Dermis microvascular lymphatic vessel endothelial cell (primary cell): ENCODE measurements around the gene KIAA1671. TPM values are rescaled to one million over a fixed set of nuclear protein-coding genes. Genes with fewer than 3 reads are reported as not detected.

Experiments used
- DNase-seq, 2 donors: peaks; one replicate each; pipeline versions ENCODE4 v3.0.0 to v3.0.0-alpha.2; 2010; ENCODE audit warnings: low read depth in 2 of 2
- total RNA-seq: library from RNA; depleted of rRNA; stranded (reverse); fragments of >200 nt; gene quantifications from 2 replicates; pipeline ENCODE4 v1.2.1, GENCODE V29; 2014

KIAA1671 gene
- total RNA-seq, 1 donor from 2014 or later: 34.8 TPM

DNA sequence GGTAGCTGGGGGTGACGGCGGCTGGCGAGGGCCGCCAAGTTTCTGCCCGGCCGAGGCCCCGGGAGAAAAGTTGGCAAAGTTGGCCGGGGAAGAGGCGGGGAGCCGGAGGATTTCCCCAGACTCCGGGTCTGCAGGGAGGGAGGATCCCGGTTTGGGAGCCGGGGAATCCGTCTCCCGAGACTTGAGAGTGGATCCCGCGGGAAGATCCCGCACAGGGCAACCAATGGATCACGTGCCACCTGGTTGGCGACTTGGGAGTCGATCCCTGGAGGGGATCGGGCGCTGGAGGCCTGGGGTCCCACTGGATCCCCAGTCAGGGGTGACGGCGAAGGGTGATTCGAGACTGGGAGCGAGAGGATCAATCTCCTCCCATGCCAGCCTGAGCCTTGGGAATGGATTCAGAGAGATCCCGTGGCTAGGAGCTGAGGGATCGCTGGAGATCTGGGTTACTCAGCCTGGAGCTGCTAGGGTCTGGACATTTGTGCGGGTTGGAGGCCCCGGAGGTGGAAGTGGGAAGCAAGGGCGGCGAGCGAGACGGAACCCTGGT lies 394 bp downstream of the KIAA1671 start:
- DNase-seq: peak; percentile 58 to 83

DNA sequence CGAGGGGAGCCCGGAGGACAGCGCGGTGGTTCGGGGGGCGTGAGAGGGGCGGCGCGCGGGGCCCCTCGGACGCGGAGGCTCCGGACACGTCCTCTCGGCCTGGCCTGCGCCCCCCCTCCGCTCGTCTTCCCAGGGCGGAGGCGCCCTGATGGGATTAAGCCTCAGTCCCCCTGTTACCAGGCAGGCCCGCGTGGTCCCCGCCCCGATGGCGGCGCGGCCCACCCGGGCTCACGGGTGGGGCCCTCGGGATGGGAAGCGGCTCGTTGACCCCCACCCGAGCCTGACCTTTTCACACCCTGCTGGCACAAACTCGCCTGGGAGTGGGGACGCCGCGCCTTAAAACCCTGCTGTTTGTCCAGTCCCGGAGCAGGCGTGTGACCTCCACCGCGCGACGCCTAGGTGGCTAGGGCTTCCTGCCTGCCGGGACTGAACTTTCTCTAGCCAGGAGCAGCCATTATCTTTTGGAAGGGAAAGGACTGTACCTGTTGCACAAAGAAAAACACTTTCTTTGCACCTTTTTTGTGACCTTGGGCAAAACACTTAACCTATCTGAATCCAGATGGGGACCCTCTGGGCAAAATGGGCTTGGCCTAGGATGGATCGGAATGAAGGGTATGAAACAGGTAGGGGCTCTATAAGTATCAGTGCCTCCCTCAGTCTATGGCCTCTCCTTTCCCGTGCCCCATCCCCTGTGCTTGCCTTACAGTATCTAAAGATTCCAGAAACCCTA lies 1.0 kb downstream of the KIAA1671 start:
- peak in 1 of 2 donors; percentile 34 for DNase-seq

DNA sequence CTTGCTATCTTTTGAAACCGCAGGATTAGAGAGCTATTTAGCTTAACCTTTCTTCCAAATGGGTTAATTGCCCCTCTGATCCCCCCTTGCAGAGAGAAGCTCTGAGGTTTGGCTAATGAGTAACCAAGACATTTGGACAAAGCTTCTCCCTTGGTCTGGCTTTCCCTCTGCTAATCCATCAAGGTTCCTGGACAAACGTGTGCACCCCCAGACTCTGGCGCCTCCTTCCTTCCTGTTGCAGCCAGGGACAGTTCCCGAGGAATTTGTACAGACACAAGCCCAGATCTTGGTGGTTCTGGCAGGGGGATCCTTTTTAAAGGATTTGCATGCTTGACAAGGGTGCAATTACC lies 1.6 kb downstream of the KIAA1671 start:
- DNase-seq: peak in 1 of 2 donors; percentile 18

DNA sequence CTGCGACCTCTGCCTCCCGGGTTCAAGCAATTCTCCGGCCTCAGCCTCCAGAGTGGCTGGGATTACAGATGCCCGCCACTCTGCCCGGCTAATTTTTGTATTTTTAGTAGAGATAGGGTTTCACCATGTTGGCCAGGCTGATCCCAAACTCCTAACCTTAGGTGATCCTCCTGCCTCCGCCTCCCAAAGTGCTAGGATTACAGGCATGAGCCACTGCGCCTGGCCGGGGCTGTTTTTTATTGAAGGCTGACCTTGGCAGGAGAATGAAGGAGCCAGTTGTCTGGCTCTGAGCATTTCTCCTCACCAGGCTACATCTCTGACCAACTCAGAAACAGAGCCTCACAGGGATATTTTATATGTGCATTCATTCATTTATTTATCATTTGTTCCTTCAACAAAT lies 2.3 kb downstream of the KIAA1671 start:
- no peak for DNase-seq

DNA sequence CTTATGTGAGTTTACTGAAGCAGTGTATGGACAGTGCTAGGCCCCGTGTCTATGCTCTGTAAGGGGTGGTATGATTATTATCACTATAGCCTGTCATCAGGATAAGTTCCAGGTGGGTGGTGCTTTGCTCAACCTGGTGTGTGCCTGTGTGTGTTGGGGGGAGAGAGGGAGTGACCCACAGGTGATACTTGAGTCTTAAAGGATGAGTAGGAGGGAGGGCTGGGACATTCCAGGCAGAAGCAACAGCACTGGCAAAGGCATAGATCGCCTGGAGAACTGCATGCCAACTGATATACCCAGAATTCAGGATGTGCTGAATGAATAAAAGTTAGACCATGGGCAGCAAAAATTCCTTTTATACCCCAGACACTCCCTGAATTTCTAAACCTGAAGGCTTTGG lies 4.5 kb downstream of the KIAA1671 start:
- DNase-seq: no peak

DNA sequence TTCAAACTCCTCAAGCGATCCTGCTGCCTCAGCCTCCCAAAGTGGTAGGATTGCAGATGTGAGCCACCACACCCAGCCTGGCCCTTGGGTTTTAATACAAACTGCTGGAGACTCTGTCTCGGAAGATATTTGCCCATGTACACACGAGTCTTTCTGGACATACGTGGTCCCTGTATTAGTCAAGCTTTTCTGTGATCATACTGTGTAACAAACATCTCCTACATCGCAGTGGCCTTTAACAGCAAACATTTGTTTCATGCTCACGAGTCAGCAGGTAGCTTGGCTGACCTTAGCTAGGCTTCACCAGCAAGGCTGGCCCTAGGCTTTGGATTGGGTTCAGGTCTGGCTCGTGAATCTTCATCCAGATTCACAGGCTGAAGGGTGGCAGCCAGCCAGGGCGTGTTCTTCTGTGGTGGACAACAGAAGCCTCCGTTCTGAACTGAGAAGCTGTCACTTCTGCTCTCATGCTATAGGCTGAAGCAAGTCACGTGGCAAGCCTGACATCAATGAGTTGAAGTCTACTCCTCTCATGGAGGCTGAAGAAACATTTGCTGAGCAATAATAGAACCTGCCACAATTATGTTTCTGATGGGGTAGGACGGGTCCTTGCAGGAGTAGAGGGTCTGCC lies 8.8 kb downstream of the KIAA1671 start:
- DNase-seq: no peak

DNA sequence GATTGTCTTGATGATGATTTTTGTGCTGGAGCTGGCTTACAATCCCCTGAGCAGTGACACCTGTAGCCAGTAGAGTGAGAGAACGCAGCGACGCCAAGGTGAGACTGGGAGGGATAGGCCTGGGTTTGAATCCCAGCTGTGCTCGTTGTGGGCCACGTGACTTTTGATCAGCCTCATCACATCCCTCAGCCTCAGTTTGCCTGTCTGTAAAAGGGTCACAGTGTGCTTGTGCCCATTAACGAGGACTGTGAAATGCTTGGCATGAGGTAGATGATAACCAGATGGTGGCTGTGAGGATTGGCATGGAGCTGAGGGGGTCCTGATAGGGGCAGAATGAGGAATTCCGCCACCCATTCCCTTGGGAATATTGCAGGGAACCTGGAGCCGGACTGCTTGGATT lies 9.6 kb downstream of the KIAA1671 start:
- no peak for DNase-seq

DNA sequence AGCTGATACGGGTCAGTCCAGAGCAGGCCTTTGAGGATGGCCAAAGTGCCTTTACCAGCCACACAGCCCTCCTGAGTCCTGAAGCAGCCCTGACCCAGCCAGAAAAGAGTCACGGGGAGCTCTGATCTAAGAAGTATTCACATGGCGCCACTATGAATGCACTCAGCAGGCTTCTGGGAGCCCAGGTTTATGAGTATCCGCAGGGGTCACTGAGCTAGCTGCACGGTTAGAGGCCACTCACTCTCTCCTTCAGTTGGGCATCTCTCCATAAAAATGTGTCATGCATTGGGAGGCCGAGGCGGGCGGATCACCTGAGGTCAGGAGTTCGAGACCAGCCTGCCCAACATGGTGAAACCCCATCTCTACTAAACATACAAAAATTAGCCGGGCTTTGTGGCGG lies 10.3 kb downstream of the KIAA1671 start:
- DNase-seq: no peak

DNA sequence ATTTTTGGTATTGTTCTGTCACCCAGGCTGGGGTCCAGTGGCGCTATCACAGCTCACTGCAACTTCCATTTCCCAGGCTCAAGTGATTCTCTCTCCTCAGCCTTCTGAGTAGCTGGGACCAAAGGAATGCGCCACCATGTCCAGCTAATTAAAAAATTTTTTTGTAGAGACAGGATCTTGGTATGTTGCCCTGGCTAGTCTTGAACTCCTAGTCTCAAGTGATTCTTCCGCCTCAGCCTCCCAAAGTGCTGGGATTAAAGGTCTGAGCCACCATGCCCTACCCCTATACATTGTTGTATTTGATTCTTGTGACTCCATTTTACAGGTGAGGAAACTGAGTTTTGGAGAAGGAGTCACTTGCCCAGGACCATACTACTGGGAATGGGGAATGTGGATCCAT lies 11.9 kb downstream of the KIAA1671 start:
- DNase-seq: no peak

DNA sequence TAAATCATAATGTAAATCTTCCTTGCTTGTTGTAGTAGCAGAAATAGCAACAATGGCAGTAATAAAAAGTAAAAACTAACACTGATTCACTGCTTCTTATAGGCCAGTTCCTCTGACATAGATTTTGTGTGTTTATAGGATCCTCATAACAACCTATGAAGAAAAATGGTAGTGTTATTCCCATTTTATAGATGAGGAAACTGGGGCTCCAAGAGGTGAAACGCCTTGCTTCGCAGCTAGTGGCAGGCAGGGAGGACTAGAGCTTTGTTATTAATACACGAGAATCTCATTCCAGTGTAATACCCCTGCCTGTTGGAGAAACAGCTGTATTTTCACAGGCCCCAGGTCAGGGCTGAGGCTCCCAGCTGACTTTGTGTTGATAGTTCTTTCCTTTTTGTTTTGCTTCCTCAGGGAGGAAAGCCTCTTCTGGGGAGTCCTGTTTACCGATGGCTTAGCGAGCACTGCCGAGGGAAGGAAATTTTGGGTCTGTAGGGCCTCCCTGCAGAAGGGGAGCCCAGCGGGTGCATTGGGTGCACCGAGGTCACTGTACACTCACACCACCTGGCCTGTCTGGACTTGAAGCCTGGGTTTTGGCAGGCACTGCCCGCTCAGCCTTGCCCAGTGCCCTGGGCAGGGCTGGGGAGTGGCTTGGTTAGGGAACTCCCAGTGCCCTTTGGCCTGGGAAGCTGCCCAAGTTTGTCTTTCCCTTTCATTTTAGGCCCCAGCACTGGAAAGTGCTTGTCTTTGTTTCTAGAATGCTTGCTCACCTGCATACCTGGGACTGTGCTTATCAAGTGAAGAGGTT lies 13.5 kb downstream of the KIAA1671 start:
- peak in 1 of 2 donors; percentile 56 for DNase-seq

DNA sequence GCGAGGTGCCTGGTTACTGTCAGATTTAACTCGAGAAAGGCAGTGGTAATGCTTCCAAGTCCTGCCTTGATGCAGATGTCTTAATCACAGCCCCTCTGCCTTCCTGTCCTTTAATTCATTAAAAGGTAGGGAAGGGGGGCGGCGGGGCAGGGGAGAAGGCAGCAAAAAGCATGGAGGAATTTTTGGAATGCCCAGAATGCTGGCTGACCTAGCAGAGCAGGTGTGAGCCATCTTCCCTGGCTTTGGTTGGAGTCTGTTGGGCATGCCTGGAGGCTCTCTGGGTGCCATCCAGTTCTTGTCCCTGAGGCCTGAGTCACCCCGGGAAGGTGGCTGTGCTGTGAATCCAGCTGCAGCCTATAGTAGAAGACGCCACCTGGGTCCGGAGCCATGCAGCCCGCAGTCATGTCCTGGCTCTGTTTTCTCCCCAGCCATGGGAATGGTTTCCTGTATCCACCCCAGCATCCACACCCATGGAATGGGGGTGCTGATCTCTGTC lies 15.6 kb downstream of the KIAA1671 start:
- DNase-seq: peak in 1 of 2 donors; percentile 49

DNA sequence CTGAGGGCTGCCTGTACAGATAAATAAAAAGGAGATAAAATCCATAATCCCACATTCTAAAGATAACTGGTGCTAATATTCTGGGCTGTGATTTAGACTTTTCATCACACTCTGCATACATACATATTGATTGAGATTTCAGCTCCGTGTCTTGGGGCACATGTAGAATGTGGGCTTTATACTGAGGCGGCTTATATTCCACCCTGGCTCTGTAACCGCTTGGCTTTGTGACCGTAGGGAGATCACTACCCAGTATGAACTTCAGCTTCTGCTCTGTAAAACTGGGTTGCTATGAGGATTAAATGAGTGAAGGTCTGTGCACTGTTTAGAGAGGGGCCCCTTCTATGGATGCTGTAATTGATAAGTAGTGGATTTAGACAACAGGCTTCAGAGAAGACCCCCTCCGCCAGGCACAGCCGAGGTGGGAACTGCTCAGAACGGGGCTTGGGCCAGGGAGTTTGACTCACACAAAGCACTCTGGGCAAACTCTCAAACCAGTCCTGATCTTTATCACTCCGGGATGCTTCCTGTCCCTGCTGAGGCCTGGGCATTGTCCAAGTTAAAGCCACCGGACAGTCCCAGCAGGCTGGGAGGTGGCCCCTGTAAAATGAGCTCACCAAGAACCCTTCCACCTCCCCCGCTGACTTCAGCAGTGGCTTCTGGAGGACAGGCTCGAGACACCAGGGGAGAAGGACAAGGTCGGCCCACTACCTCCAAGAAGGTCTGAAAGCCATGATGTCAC lies 17.2 kb downstream of the KIAA1671 start:
- peak; percentile 80 to 90 for DNase-seq

DNA sequence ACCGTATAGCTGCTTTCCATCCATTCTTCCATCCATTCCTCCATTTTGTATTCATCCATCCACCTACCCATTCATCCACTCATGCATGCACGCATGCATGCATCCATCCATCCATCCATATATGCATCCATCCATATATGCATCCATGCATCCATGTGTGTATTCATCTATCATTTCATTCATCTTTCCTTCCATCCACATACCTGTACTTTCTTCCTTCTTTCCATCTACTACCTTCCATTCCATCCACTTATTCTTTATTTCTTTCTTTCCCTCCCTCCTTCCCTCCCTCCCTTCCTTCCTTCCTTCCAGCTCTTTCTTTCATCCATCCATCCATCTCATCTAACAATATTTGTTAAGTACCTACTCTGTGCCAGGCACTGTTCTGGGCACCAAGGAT lies 19.9 kb downstream of the KIAA1671 start:
- no peak for DNase-seq

DNA sequence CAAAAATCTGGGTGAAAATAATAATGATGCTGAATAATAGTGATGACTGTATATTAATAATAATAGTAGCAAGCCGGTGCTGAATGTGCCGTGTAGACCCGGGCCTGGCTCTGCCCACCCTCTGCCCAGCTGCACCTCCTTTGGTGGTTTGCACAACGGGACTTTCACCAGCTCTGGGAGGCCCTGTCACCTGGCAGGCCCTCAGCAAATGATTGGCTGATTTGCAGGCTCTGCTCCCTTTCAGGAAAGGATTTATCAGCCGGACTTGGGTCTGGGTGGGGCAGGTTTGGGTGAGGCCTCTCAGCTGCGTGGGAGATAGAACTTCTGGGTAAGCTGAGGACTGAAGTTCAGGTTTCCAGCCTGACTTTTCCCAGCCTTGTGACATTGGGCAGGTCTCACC lies 21.4 kb downstream of the KIAA1671 start:
- DNase-seq: no peak

DNA sequence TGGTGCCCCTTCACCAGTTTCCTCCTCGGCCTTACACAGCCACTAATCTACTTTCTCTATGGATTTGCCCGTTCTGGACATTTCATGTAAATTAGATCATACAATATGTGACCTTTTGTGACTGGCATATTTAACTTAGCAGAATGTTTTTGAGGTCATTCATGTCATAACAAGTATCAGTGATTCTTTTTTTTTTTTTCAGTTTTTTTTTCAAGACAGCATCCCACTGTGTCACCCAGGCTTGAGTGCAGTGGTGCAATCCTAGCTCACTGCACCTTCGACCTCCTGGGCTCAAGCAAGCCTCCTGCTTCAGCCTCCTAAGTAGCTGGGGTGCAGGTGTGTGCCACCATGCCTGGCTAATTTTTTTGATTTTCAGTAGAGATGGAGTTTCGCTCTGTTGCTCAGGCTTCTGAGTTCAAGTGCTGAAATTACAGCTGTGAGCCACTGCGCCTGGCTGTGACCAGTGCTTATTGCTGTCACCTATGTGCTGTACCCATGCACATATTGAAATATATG lies 22.7 kb downstream of the KIAA1671 start:
- DNase-seq: no peak

DNA sequence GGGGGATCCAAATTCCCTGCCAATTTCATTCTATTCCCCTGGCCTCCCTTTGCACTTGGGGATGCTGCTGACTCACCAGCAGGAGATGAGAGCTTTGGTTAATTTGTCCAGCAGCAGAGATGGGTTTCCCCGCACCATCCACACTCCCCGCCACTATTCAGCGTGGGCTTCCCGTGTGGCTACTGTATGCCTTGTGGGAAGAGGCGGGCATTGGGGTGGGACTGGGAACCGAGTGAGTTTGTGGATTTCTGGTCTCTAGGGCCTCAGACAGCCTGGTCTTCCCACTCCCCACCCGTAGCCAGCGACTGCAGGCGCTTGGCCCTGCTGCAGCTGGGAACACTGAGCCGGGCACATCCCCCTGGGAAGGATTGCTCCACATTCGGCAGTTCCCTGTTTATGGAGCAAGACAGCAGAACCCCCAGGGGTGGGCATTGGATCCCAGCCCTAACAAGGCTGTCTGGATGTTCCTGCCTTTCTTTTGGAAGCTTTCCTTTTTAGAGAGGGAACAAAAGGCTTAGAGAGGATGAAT lies 23.4 kb downstream of the KIAA1671 start:
- DNase-seq: no peak

DNA sequence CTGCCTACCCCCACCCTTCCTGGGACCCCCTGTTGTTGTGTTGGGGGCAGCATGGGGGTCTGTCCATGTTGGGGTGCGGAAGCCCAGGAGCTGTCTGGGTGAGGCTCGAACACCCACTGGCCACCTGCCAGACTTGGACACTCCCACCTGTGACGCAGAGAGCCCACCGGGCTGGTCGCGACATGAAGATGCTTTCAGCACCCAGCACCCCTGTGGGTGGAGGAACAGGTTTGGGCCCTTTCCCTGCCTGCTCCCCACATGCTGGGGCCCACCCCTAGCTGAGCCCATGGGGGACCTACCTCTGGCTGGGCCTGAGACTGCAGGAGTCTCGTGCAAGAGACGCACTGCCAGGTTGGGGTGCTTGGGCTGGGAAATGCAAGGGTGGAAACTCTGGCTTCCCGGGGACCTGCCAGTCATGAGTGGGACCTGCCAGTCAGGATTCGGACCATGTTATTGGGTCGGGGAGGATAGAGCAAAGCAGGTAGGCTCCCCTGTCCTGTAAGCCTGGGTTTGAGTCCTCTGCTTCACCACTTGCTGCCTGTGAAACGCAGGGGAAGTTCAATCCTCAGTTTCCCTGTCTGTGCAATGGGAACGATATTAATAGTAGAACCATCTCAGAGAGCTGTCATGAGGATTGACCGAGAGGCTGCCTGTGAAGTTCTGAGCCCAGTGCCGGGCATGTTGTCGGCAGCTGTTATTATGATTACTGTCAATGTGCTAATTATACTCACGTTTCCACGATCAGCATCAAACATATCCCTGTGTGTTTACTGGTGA lies 24.1 kb downstream of the KIAA1671 start:
- no peak for DNase-seq

DNA sequence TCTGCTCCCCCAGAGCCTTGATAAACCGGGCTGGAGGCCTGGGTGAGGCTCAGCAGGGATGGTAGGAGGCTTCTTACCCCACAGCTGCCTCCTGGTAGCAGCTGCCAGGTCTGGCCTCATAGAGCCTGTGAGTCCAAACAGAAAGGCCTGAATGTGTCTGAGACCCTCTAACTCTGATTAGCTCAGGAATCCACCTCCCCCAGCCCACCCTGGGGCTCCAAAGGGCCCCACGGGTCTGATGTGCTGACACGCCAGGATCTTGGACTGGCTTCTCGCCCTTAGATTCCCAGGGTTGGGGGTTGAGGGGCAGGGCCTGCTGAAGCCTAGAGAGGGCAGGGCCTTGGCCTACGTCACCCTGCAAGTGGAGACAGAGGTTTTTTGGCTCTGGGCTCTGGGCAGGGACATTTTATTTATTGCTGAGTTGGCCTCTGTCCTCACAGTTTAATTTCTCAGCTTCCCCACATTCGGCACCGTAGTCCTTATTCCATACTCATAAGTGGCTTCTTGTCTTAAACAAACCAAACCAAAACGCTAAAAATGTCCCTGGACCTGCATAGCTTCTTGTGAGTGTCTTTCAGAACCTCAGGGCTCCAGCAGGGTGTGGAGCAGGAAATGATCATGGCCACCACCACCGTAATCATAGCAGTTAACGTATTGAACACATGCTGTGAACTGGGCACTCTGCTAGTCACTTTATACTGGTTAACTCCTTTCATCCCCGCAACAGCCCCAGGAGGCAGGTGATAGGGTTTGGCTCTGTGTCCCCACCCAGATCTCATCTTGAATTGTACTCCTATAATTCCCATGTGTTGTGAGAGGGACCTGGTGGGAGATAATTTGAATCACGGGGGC lies 25.1 kb downstream of the KIAA1671 start:
- peak in 1 of 2 donors; percentile 21 for DNase-seq

DNA sequence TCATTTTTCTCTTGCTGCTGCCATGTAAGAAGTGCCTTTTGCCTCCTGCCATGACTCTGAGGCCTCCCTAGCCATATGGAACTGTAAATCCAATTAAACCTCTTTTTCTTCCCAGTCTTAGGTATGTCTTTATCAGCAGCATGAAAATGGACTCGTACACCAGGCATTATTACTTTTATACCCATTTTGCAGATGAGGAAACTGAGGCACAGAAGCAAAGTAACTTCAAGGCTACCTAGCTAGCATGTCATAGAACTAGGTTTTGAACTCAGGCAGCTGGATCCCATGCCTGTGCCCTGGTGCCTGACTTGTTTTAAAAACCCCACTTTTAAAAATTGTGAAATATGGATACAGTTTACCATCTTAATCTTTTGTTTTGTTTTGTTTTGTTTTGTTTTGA lies 25.8 kb downstream of the KIAA1671 start:
- DNase-seq: no peak
